ENCODE measurements around the gene CCDC7. TPM values are rescaled to one million over a fixed set of nuclear protein-coding genes. Genes with fewer than 3 reads are reported as not detected.
"Not testable (repeated sequence)": the region's sequence is repeated elsewhere in the genome, so short reads cannot be mapped to it uniquely, and the experiment has no call there.

Gene CCDC7
- 24.7 TPM for total RNA-seq
- long read RNA-seq = 0 reads

GRCh38 chr10:32445740-32446535, at the start of gene CCDC7:
TSS of gene CCDC7 (plus strand) at chr10:32446140. CDS start at chr10:32451643, 5,503 bp downstream.
- no peaks in the 10 kb centered on the region for H3K36me3 ChIP-seq
- H3K4me3 ChIP-seq = peak within 1 kb of the TSS; percentile 80
- peak; percentile 72 for TF ChIP-seq CTCF (IDR thresholded peaks at IDR 0.05; ENCODE audit: borderline replicate concordance)
- H3K27ac ChIP-seq (replicated peaks) = peak within 1 kb of the TSS; percentile 99
- H3K27me3 ChIP-seq (ENCODE audit: low read depth) = no peaks in the 10 kb centered on the region
- H3K9me3 ChIP-seq (replicated peaks) = no peaks in the 10 kb centered on the region
- intact Hi-C loops (cut with micrococcal nuclease) = loop anchor here (5.0 kb wide), 1 partner anchor 69 kb away; no protein-coding TSS in a partner anchor
- H3K4me1 ChIP-seq = peaks cover 26% of the 10 kb centered on the region
- DNase-seq = peak; percentile 89

GRCh38 chr10:32397163-32397562, 48.8 kb upstream of the CCDC7 start:
- H3K4me1 ChIP-seq; intact Hi-C loops (cut with micrococcal nuclease); DNase-seq; H3K27me3 ChIP-seq (ENCODE audit: low read depth); H3K36me3 ChIP-seq; H3K4me3 ChIP-seq; H3K27ac ChIP-seq (replicated peaks); H3K9me3 ChIP-seq (replicated peaks): not testable (repeated sequence)

GRCh38 chr10:32399720-32400119, 46.2 kb upstream of the CCDC7 start:
- DNase-seq; H3K27ac ChIP-seq (replicated peaks); H3K9me3 ChIP-seq (replicated peaks); H3K4me1 ChIP-seq; H3K27me3 ChIP-seq (ENCODE audit: low read depth); H3K36me3 ChIP-seq; intact Hi-C loops (cut with micrococcal nuclease); H3K4me3 ChIP-seq: not testable (repeated sequence)

DNA sequence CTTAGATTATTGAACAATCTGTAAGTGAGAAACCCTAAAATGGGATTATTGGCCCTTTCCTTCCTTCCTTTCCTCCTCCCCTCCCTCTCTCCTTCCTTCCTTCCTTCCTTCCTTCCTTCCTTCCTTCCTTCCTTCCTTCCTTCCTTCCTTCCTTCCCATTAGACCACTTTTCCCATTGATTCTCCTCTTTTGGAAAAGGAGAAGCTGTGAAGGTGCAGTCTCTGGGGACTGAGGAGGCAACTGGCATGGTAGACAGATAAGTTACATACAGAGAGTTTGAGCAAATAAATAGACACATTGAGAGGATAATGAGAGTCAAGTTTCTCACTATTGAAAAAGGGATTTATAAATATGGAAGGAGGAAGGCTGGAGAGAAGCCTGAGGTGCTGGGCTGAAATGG, 45.0 kb upstream of the CCDC7 start:
- Histone ChIP-seq H3K4me1 (no peaks in the 10 kb centered on the region), H3K36me3 (no peaks in the 10 kb centered on the region), H3K9me3 (replicated peaks) (no peaks in the 10 kb centered on the region), H3K27me3 (ENCODE audit: low read depth) (no peaks in the 10 kb centered on the region), H3K4me3 (no peak overlapping the region), H3K27ac (replicated peaks) (no peak overlapping the region)
- DNase-seq = no peak
- intact Hi-C loops (cut with micrococcal nuclease) = no loop called here
- no peak for TF ChIP-seq CTCF (IDR thresholded peaks at IDR 0.05; ENCODE audit: borderline replicate concordance)

DNA sequence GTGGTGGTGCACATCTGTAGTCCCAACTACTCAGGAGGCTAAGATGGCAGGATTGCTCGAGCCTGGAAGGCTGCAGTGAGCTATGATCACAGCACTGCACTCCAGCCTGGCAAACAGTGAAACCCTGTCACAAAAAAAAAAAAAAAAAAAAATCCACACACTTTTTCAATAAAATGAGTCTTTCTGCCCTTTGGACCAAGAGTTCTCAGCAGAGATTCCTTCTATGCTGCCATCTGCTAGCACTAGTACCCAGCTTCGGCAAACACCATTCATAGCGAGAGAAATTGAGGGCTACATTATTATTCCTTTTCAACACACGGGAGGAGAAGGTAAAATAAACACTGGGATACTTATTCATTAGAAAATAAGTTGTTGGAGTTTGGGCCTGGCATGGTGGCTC, 43.4 kb upstream of the CCDC7 start:
- no peaks in the 10 kb centered on the region for H3K36me3 ChIP-seq
- no peak for DNase-seq
- no peaks in the 10 kb centered on the region for H3K9me3 ChIP-seq (replicated peaks)
- intact Hi-C loops (cut with micrococcal nuclease) = no loop called here
- H3K27ac ChIP-seq (replicated peaks) = no peak overlapping the region
- H3K4me1 ChIP-seq = no peaks in the 10 kb centered on the region
- no peak overlapping the region for H3K4me3 ChIP-seq
- H3K27me3 ChIP-seq (ENCODE audit: low read depth) = no peaks in the 10 kb centered on the region
- no peak for TF ChIP-seq CTCF (IDR thresholded peaks at IDR 0.05; ENCODE audit: borderline replicate concordance)

DNA sequence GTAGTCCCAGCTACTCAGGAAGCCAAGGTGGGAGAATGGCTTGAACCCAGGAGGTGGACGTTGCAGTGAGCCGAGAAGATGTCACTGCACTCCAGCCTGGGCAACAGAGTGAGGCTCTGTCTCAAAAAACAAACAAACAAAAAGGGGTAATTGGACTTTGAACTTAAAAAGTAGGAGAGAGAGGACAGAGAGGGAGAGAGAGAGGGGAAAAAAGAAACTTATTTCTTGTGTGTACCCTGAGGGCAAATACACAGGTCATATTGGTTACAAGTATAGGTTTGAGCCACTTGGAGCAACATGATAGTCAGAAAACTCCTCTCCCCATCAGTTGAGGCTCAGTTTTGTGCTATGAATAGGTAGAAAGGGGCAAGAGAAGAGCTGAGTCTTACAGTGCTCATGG, 42.8 kb upstream of the CCDC7 start:
- intact Hi-C loops (cut with micrococcal nuclease) = no loop called here
- no peaks in the 10 kb centered on the region for H3K27me3 ChIP-seq (ENCODE audit: low read depth)
- H3K4me3 ChIP-seq = no peak overlapping the region
- no peak overlapping the region for H3K27ac ChIP-seq (replicated peaks)
- DNase-seq = no peak
- H3K4me1 ChIP-seq = no peaks in the 10 kb centered on the region
- no peak for TF ChIP-seq CTCF (IDR thresholded peaks at IDR 0.05; ENCODE audit: borderline replicate concordance)
- H3K9me3 ChIP-seq (replicated peaks) = no peaks in the 10 kb centered on the region
- H3K36me3 ChIP-seq = no peaks in the 10 kb centered on the region
